Cardiac muscle cell (in vitro differentiated cells and primary cell): ENCODE results near the gene APCDD1L. TPM values are rescaled to one million over a fixed set of nuclear protein-coding genes. Genes with fewer than 3 reads are reported as not detected.
A peak's percentile ranks its signal among the peaks of the same experiment; 100 is the strongest.

Source experiments
- DNase-seq, 2 donors: peaks; one replicate each; pipeline versions ENCODE4 v3.0.0 to v3.0.0-alpha.2; 2010 to 2017; ENCODE audit warnings: low read depth in 1 of 2, low spot score in 1 of 2
- H3K27ac ChIP-seq: fragments of 200-600 bp; sonication (generic); 2 replicates; pipeline ENCODE4 v1.5.1; 2016
- H3K27me3 ChIP-seq: fragments of 200-600 bp; sonication (generic); 2 replicates; pipeline ENCODE4 v1.6.0; 2016; ENCODE audit warnings: control low read depth
- H3K36me3 ChIP-seq: fragments of 200-600 bp; sonication (generic); 2 replicates; pipeline ENCODE4 v1.5.1; 2016; ENCODE audit warnings: control low read depth
- H3K4me1 ChIP-seq: fragments of 200-600 bp; sonication (generic); 2 replicates; pipeline ENCODE4 v1.8.1; 2017; ENCODE audit warnings: low read depth, mild to moderate bottlenecking, mixed run types
- H3K4me3 ChIP-seq: fragments of 200-600 bp; sonication (generic); 2 replicates; pipeline ENCODE4 v1.5.1; 2016; ENCODE audit warnings: mild to moderate bottlenecking
- H3K9me3 ChIP-seq: fragments of 200-600 bp; sonication (generic); 2 replicates; pipeline ENCODE4 v1.5.1; 2017; ENCODE audit warnings: low read depth, mild to moderate bottlenecking, control low read depth
- CTCF ChIP-seq: IDR thresholded peaks from 2 replicates; pipeline ENCODE4 v1.5.1; 2012; ENCODE audit warnings: low read depth, mild to moderate bottlenecking, low read length
- polyA plus RNA-seq: library from polyadenylated mRNA; unstranded; fragments of >200 nt; fragmentation: Nextera tagmentation; extraction: Ambion mirVana; gene quantifications from 2 replicates; pipeline ENCODE4 v1.2.1, GENCODE V29; 2016
- total RNA-seq: library from RNA; depleted of rRNA; stranded (reverse); fragments of >200 nt; gene quantifications from 2 replicates; pipeline ENCODE4 v1.2.3, GENCODE V29; 2016

The APCDD1L gene
- total and polyA plus RNA-seq, 2 experiments from 2014 or later: 0.21 to 1.1 TPM

GRCh38 chr20:58486207-58486606 is 29.0 kb downstream of the APCDD1L start:
- H3K27me3 ChIP-seq: no peaks in the 10 kb centered on the region
- no peak overlapping the region for H3K4me3 ChIP-seq
- H3K27ac ChIP-seq: no peak overlapping the region
- DNase-seq: no peak
- no peak for TF ChIP-seq CTCF
- H3K36me3 ChIP-seq: no peaks in the 10 kb centered on the region
- H3K4me1 ChIP-seq: no peaks in the 10 kb centered on the region
- H3K9me3 ChIP-seq: no peaks in the 10 kb centered on the region

GRCh38 chr20:58485393-58485792 is 29.8 kb downstream of the APCDD1L start:
- H3K4me1 ChIP-seq: no peaks in the 10 kb centered on the region
- H3K4me3 ChIP-seq: no peak overlapping the region
- no peak for TF ChIP-seq CTCF
- no peak for DNase-seq
- H3K9me3 ChIP-seq: no peaks in the 10 kb centered on the region
- H3K36me3 ChIP-seq: no peaks in the 10 kb centered on the region
- H3K27me3 ChIP-seq: no peaks in the 10 kb centered on the region
- no peak overlapping the region for H3K27ac ChIP-seq

GRCh38 chr20:58483470-58483869 is 31.7 kb downstream of the APCDD1L start:
- Histone ChIP-seq H3K4me1 (no peaks in the 10 kb centered on the region), H3K4me3 (no peak overlapping the region), H3K36me3 (no peaks in the 10 kb centered on the region), H3K27me3 (no peaks in the 10 kb centered on the region), H3K9me3 (no peaks in the 10 kb centered on the region), H3K27ac (no peak overlapping the region)
- DNase-seq: no peak
- no peak for TF ChIP-seq CTCF

- Histone ChIP-seq H3K27ac (no peak overlapping the region), H3K36me3 (no peaks in the 10 kb centered on the region), H3K4me3 (no peak overlapping the region), H3K9me3 (no peaks in the 10 kb centered on the region), H3K4me1 (no peaks in the 10 kb centered on the region), H3K27me3 (no peaks in the 10 kb centered on the region)
- TF ChIP-seq CTCF: no peak
- no peak for DNase-seq
These were observed 32.1 kb downstream of the APCDD1L start for GRCh38 chr20:58483051-58483450.

GRCh38 chr20:58482416-58482815 is 32.8 kb downstream of the APCDD1L start:
- Histone ChIP-seq H3K36me3 (no peaks in the 10 kb centered on the region), H3K4me3 (no peak overlapping the region), H3K4me1 (no peaks in the 10 kb centered on the region), H3K9me3 (no peaks in the 10 kb centered on the region), H3K27me3 (no peaks in the 10 kb centered on the region), H3K27ac (no peak overlapping the region)
- TF ChIP-seq CTCF: no peak
- peak in 1 of 2 donors; percentile 41 for DNase-seq
